GM19452 (cell line): ENCODE data around the gene SYCP2.

Experiments
- ATAC-seq: cut with Tn5 transposase; IDR thresholded peaks from one replicate; pipeline ENCODE4 v1.9.1; 2021; ENCODE audit not compliant: unreplicated experiment

Gene SYCP2

GRCh38 chr20:59945731-59946130, 12.3 kb upstream of the SYCP2 start:
- no peak for ATAC-seq

DNA sequence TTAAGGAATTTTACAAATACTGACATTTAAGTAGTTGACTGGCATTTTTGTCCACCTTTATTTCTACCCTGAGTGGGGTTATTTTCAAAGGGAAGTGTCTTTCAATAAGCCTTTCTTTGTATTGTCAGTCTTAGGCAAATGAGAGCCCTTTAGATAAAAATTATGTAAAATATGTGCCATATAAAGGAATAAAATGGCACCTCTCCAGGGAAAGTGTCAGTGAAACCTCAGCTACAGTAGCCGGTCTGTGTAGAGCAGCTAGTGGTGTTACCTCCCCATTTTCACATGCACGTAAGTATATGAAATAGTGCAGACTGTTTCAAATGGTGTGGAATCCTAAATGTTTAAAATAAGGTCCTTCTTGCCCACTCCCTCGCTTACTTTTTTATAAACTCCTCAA, 11.7 kb upstream of the SYCP2 start:
- no peak for ATAC-seq

GRCh38 chr20:59944726-59945125, 11.3 kb upstream of the SYCP2 start:
- ATAC-seq: no peak

- no peak for ATAC-seq
Observed at GRCh38 chr20:59942245-59942644, 8.8 kb upstream of the SYCP2 start.

DNA sequence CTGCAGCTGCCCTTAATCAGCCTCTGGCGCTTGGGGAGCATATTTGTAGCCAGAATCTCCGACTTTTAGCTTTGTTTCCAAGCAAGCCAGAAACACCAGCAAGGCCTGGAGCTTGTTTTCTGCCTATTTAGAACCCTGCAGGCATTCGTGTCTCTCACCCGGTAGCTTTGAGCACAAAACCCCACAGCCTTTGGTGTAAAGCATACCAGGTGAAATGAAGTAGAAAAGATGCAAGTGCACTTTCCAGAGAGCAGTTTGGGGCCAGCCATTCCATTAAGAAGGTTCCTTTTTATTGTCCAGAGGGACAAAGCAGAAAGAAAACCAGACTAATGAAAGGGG, 7.5 kb upstream of the SYCP2 start:
- ATAC-seq: no peak

- ATAC-seq: peak; percentile 92
Observed at GRCh38 chr20:59940129-59940955, 6.9 kb upstream of the SYCP2 start, which contains the start of the genes FAM217B and PPP1R3D. TSS of gene FAM217B (plus strand) at chr20:59940389. CDS start at chr20:59943944, 3,555 bp downstream. TSS of gene PPP1R3D (minus strand) at chr20:59940305. CDS start at chr20:59939931, 374 bp downstream.

GRCh38 chr20:59939879-59940128, 6.4 kb upstream of the SYCP2 start:
- peak; percentile 35 for ATAC-seq

- peak; percentile 4 for ATAC-seq
Observed at GRCh38 chr20:59939052-59939878, 5.8 kb upstream of the SYCP2 start.

DNA sequence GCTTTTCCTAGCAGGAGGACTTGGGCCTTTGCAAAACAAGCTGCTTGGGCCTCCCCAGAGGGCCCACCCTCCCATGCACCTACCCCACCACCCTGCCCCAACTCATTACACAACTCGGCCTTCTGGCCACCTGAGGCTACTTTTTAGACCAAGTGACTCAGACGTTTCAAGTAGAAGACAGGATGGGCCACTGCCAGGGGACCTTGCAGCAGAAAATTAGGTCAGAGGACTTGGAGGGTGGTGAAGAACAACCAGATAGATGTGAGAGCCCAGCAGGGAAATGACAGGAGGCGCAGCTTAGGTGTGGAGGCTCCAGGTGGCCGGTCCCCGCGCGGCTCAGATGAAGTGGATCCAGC, 5.2 kb upstream of the SYCP2 start:
- ATAC-seq: no peak

GRCh38 chr20:59938221-59938620, 4.8 kb upstream of the SYCP2 start:
- ATAC-seq: no peak

DNA sequence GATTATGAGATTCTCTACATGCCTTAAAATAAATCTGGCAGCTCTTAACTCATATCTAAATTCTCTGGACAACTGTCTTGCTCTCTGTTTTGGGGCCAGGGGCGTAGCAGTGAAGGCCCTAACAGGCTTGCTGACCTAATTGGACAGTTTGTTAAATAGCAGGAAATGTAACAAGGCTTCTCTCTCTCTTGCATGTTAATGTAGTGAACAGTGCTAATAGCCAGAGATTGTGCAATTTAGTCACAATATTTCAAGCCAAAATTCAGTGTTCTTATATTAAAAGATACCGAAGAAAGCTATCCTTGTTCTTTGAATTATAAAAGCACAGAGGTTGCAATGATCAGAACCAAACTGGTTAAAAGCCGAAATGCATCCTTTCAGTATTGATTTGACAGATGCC, 3.7 kb upstream of the SYCP2 start:
- ATAC-seq: no peak

DNA sequence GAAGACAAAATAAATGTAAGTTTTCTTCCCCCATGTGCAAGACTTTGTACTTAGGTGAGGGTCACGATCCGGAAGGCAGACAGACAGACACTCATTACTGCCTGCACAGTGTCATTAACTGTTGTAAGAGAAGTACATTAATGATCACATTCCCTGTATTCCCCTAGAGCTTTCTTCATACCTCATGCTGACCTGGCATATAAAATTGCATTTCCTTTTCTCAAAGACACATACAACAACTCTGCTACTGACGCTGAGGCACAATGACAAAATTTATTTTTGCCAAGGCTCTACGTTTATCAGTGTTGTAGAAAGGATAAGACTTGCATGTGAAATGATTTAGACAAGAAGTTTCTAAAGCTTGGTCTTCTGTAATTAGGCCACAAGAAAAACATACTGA, 3.0 kb upstream of the SYCP2 start:
- ATAC-seq: no peak

DNA sequence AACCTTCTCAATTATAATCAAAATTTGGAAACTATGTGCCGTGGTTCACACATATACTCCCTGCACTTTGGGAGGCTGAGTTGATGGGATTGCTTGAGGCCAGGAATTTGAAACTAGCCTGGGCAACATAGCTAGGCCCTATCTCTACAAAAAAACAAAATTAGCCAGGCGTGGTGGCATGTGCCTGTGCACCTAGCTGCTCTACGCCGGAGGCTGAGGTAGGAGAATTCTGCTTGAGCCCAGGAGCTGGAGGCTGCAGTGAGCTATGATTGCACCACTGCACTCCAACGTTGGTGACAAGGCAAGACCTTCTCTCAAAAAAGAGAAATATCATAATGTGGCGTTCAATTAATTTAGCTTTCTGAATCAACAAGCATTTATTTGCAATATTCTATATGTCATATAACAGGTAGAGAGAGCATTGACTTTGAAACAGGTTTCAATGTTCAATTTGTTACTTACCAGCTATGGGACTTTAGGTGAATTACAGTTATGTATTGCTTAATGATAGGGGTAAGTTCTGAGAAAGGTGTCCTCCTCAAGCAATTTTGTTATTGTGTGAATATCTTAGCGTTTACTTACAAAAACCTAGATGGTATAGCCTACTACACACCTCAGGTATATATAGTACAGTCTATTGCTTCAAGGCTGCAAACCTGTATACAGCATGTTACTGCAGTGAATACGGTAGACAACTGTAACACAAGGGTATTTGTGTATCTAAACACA, 2.2 kb upstream of the SYCP2 start:
- ATAC-seq: no peak

- peak; percentile 89 for ATAC-seq
Observed at GRCh38 chr20:59933849-59934585, 580 bp upstream of the SYCP2 start.

DNA sequence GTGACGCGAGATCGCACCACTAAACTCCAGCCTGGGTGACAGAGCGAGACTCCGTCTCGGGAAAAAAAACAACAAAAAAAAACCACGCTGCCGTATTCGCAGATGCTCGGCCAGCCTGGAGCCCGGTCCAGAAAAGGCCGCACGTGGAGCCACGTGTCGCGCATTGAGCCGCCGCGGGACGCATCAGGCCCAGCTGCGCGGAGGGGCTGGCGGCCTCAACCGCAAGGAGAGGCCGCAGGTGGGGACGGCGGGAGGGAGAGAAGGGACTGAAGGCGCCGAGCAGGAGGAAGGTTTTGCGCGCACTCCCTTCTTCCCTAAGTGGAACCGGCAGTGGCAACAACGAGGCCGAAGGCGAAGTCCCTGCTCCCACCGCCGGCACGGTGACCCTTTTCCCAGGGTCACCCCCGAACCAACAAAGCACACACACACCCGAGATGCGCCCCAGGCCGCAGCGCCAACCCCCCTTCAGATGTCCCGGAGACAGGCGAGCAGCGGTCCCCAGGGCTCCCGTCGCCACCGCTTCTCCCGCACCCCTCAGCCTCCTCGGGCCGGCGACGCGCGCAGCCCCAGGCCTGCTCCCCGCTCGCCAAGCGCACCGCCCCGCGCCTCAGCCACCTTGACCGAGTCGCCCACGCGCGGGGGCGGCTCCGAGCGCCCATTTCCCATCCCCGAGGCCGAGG, 681 bp downstream of the SYCP2 start:
- no peak for ATAC-seq

DNA sequence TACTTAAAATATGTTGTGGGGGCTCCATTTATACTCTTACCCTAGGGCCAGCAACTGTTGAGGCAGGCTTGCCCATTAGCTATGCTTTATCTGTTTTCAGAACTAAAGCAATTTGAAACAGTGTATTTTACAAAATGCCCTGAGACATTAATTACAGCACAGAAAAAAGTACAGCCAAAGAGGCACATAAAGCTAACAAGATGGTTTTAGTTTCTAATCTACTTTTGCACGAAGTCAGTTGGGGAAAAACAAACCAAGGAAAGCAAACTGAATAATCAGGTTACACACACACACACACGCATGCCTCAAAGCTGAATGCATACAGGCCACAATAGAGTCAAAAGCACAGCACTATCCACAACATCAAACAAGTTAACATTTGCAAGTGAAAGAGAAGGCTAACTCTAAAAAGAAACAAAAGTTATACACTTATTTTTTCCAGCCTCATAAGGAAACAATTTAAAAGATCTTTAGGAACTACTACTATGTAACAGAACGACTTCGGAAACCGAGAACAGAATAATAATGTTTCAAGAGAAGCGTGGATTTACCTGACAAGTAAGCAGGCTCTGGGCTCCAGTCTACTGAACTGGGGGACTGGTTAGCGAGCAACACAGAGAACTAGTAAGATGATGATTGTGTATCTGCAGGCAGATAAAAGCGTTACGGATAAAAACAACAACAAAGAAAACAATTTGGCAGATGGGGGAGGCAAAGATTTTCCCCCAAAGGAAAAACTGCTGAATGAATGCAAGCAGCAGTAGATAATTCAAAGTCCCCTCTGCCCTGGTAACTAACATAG, 1.7 kb downstream of the SYCP2 start:
- ATAC-seq: no peak

DNA sequence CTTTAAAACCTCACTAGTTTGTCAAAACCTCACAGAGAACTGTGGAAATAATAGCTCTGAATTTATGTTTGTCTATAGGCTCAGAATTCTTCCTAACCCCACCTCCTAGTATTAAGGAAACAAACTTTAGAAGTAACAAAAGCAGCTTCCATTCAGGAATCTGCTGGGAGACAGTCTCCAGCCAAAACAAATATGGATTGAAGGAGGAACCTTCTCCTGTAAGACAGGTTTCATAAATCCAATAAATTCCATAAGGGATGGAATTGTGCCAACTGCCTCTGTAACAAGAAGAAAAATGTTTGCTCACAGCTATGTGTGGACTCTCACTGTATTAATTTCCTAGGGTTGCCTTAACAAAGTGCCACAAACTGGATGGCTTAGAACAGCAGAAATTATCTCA, 7.5 kb downstream of the SYCP2 start:
- ATAC-seq: no peak

- ATAC-seq: no peak
Observed at GRCh38 chr20:59925359-59925758, 8.1 kb downstream of the SYCP2 start.

DNA sequence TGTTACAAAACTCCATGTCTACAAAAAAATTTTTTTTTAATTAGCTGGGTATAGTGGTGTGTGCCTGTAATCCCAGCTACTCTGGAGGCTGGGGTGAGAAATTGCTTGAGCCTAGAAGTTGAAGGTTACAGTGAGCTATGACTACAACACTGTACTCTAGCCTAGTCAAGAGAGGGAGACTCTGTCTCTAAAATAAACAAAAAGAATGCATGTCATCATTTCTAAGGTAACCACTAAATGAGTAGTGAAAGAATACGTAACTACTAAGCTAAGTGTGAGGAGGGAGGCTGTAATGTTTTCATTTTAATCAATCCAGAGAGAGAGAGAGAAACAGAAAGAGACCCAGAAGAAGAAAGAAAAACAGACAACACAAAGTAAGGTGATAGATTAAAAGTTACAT, 9.9 kb downstream of the SYCP2 start:
- no peak for ATAC-seq

- no peak for ATAC-seq
Observed at GRCh38 chr20:59920944-59921343, 12.5 kb downstream of the SYCP2 start.
